B cell (primary cell): ENCODE measurements around the gene NFKBIL1. TPM values are rescaled to one million over a fixed set of nuclear protein-coding genes. Genes with fewer than 3 reads are reported as not detected.
A peak's percentile ranks its signal among the peaks of the same experiment; 100 is the strongest.

ENCODE experiments used
- ATAC-seq: fragments of 200-7000 bp; cut with Tn5 transposase; one replicate; pipeline ENCODE4 v1.10.0; 2021; ENCODE audit warnings: low read depth, mild to moderate bottlenecking, moderate number of reproducible peaks, moderate library complexity
- CTCF ChIA-PET: fragments of 350-600 bp; sonication (Branson Sonifier 250); formaldehyde crosslinking; loops from one replicate; lab custom pipeline; 2021; ENCODE audit warnings: antibody characterized with exemption, inconsistent platforms; lab: Charles Lee
- POLR2A ChIA-PET: fragments of 350-600 bp; sonication (Branson Sonifier 250); formaldehyde crosslinking; loops from one replicate; lab custom pipeline; 2021; ENCODE audit warnings: antibody characterized with exemption; lab: Charles Lee
- DNase-seq: peaks from one replicate; pipeline ENCODE4 v3.0.0; 2013
- H2AFZ ChIP-seq: 2 replicates; pipeline ENCODE4 v1.6.1; 2012; ENCODE audit warnings: mild to moderate bottlenecking, low read depth, low read length; ENCODE audit not compliant: insufficient read depth, poor library complexity, severe bottlenecking
- H3K27ac ChIP-seq, 2 donors: 1 replicate in 1 of 2; 2 replicates in 1 of 2; pipeline ENCODE4 v1.5.1; 2012 to 2013; ENCODE audit warnings: low read length in 2 of 2, mild to moderate bottlenecking in 2 of 2, moderate library complexity in 1 of 2
- H3K27me3 ChIP-seq, 4 experiments: fragments of 200-600 bp in 1 of 4; sonication (generic) in 1 of 4; replicated peaks in 1 of 4; 1 replicate in 2 of 4; 2 replicates in 2 of 4; pipeline versions ENCODE4 v1.6.1 to v1.7.0; 2013 to 2016; ENCODE audit warnings: low read length in 3 of 4, mild to moderate bottlenecking in 2 of 4, mixed read lengths in 1 of 4, moderate library complexity in 1 of 4; ENCODE audit not compliant: insufficient read depth in 4 of 4, control insufficient read depth in 3 of 4; ENCODE audit errors: control extremely low read depth in 1 of 4
- H3K36me3 ChIP-seq, 2 experiments: replicated peaks in 1 of 2; 1 replicate in 1 of 2; 2 replicates in 1 of 2; pipeline versions ENCODE4 v1.6.1 to v1.7.1; 2013; ENCODE audit warnings: low read length in 1 of 2; ENCODE audit not compliant: insufficient read depth in 2 of 2, control insufficient read depth in 1 of 2; ENCODE audit errors: control extremely low read depth in 1 of 2, extremely low read depth in 1 of 2
- H3K4me1 ChIP-seq, 2 donors: fragments of 200-600 bp in 1 of 2; sonication (generic) in 1 of 2; 1 replicate in 1 of 2; 2 replicates in 1 of 2; pipeline versions ENCODE4 v1.5.1 to v1.6.1; 2013 to 2017; ENCODE audit warnings: low read length in 2 of 2; ENCODE audit not compliant: control insufficient read depth in 2 of 2, insufficient read depth in 2 of 2
- H3K4me2 ChIP-seq: replicated peaks from 2 replicates; pipeline ENCODE3; 2012; ENCODE audit warnings: mild to moderate bottlenecking, low read depth, low read length; ENCODE audit not compliant: poor library complexity, severe bottlenecking
- H3K4me3 ChIP-seq, 5 experiments: fragments of 200-600 bp in 1 of 5; sonication (generic) in 1 of 5; 1 replicate in 3 of 5; 2 replicates in 2 of 5; pipeline versions ENCODE4 v1.5.1 to v1.7.0; 2011 to 2016; ENCODE audit warnings: low read length in 4 of 5, mild to moderate bottlenecking in 4 of 5, low read depth in 2 of 5, control low read depth in 1 of 5, moderate library complexity in 1 of 5; ENCODE audit not compliant: insufficient read depth in 1 of 5; ENCODE audit errors: control extremely low read depth in 1 of 5, extremely low read depth in 1 of 5
- H3K79me2 ChIP-seq: fragments of 200-600 bp; sonication (generic); one replicate; pipeline ENCODE4 v1.6.0; 2016; ENCODE audit warnings: low read length; ENCODE audit not compliant: control insufficient read depth, insufficient read depth
- H3K9ac ChIP-seq: fragments of 200-600 bp; sonication (generic); 2 replicates; pipeline ENCODE4 v1.6.1; 2017; ENCODE audit warnings: mild to moderate bottlenecking, low read length, moderate library complexity
- H3K9me3 ChIP-seq, 3 donors: one replicate each; pipeline versions ENCODE4 v1.6.1 to v1.7.1; 2013; ENCODE audit warnings: low read length in 2 of 3; ENCODE audit not compliant: control insufficient read depth in 2 of 3, insufficient read depth in 1 of 3; ENCODE audit errors: control extremely low read depth in 1 of 3
- H4K20me1 ChIP-seq: 2 replicates; pipeline ENCODE4 v1.6.0; 2012; ENCODE audit warnings: mild to moderate bottlenecking, low read length; ENCODE audit not compliant: insufficient read depth, control insufficient read depth, poor library complexity, severe bottlenecking
- H3K27ac Mint-ChIP-seq: one replicate; pipeline ENCODE4 v1.8.0; 2021; ENCODE audit warnings: mixed read lengths
- H3K27me3 Mint-ChIP-seq: one replicate; pipeline ENCODE4 v1.8.0; 2021; ENCODE audit warnings: mixed read lengths
- H3K4me1 Mint-ChIP-seq: one replicate; pipeline ENCODE4 v1.8.0; 2021; ENCODE audit warnings: mixed read lengths
- H3K4me3 Mint-ChIP-seq: one replicate; pipeline ENCODE4 v1.8.0; 2021; ENCODE audit warnings: mixed read lengths
- H3K9me3 Mint-ChIP-seq: one replicate; pipeline ENCODE4 v1.8.0; 2022; ENCODE audit warnings: mixed read lengths; ENCODE audit not compliant: insufficient read depth
- CTCF ChIP-seq: fragments of 200-600 bp; IDR thresholded peaks from one replicate; pipeline ENCODE4 v1.8.0; 2022; ENCODE audit warnings: antibody characterized with exemption, mild to moderate bottlenecking
- EZH2 ChIP-seq: IDR thresholded peaks from 2 replicates; pipeline ENCODE4 v1.6.1; 2012; ENCODE audit warnings: borderline replicate concordance, low read depth, mild to moderate bottlenecking, moderate library complexity, low read length; ENCODE audit not compliant: insufficient read depth, poor library complexity, severe bottlenecking
- WGBS: methylation state at CpG from one replicate; pipeline ENCODE4 v1.1.5; 2013; ENCODE audit warnings: missing lambda C conversion rate; ENCODE audit not compliant: insufficient coverage; 5-methylcytosine and 5-hydroxymethylcytosine counted together
- intact Hi-C: fragments of 100-400 bp; cut with micrococcal nuclease; formaldehyde crosslinking; loops from one replicate; pipeline ENCODE4 v1.10.0; 2022
- polyA plus RNA-seq: library from polyadenylated mRNA; depleted of rRNA; stranded (reverse); fragments of >200 nt; gene quantifications from 2 replicates; pipeline ENCODE4 v1.2.3, GENCODE V29; 2012
- total RNA-seq, 2 donors: library from RNA; stranded (reverse); fragments of 120-200 nt in 1 of 2; gene quantifications; 1 replicate in 1 of 2; 2 replicates in 1 of 2; pipeline versions ENCODE4 v1.2.3 to v1.2.4, GENCODE V29; 2013 to 2022

NFKBIL1 gene
- total and polyA plus RNA-seq, 2 donors (not counting 1 experiment from before 2014, with no cell fraction given), result 10.3 to 18.4 TPM

DNA sequence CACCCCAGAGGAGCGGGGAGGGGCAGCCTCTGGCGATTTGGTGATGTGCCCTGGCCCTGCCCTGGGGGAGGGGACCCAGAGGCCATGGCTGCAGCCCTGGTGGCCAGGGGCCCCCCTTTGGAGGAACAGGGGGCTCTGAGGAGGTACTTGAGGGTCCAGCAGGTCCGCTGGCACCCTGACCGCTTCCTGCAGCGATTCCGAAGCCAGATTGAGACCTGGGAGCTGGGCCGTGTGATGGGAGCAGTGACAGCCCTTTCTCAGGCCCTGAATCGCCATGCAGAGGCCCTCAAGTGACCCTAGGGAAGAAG is 10.9 kb downstream of the NFKBIL1 start:
- H3K4me2 ChIP-seq, result peak overlapping the region; percentile 92
- peak overlapping the region; percentile 54 for H3K9ac ChIP-seq

More for the DNA sequence above, 10.9 kb downstream of the NFKBIL1 start:
- Mint-ChIP-seq H3K4me1 (peaks cover 77% of the 10 kb centered on the region), H3K27ac (peak overlapping the region; percentile 94), H3K27me3 (no peaks in the 10 kb centered on the region), H3K9me3 (no peaks in the 10 kb centered on the region), H3K4me3 (peak overlapping the region; percentile 92)
- Histone ChIP-seq H4K20me1 (peaks cover 20% of the 10 kb centered on the region), H3K36me3 (peaks cover 0 to 3% of the 10 kb centered on the region in 2 experiments), H3K4me1 (peaks cover 74 to 75% of the 10 kb centered on the region in 2 donors), H3K4me3 (peak overlapping the region in 4 of 5 experiments; percentile 32 to 61 (median 42)), H3K9me3 (no peaks in the 10 kb centered on the region), H3K79me2 (peaks cover 55% of the 10 kb centered on the region), H3K27ac (peak overlapping the region; percentile 80 to 87), H2AFZ (no peak overlapping the region), H3K27me3 (no peaks in the 10 kb centered on the region)
- 44% methylated on average over 8 of the region's 8 CpGs for WGBS
- TF ChIP-seq CTCF (no peak), EZH2 (no peak)
- POLR2A ChIA-PET, result interaction anchor here (0.6 to 42.6 kb wide), 4 partner anchors 16 to 1515 kb away, joined by 3 to 1450 read pairs (median 4); partner anchors contain the start of genes DDX39B, HLA-DPA1, LST1 and LTA
- DNase-seq (no peak), ATAC-seq (no peak)
- intact Hi-C loops, result loop anchor here (2.0 kb wide), 1 partner anchor 23 kb away; no protein-coding TSS in a partner anchor
- CTCF ChIA-PET, result interaction anchor here (1.2 to 29.4 kb wide), 4 partner anchors 8 to 169 kb away, joined by 4 to 2241 read pairs (median 28); partner anchors contain the start of genes LST1, LTB, NCR3 and TNF
